Caco-2 (cell line): Measurements from ENCODE around the gene SIGMAR1. TPM values are rescaled to one million over a fixed set of nuclear protein-coding genes. Genes with fewer than 3 reads are reported as not detected.
A peak's percentile ranks its signal among the peaks of the same experiment; 100 is the strongest.

ENCODE experiments used
- BruUV-seq: library from RNA; stranded (reverse); fragments of 400-500 nt; replicated peaks from 2 replicates; lab custom pipeline; 2021; lab: Mats Ljungman, UMichigan
- CTCF ChIA-PET: fragments of 300-600 bp; sonication (Branson Sonifier 250); formaldehyde crosslinking; loops from one replicate; lab custom pipeline; 2022; ENCODE audit warnings: antibody characterized with exemption; lab: Charles Lee
- POLR2A ChIA-PET: fragments of 300-600 bp; sonication (Branson Sonifier 250); formaldehyde crosslinking; loops from one replicate; lab custom pipeline; 2022; ENCODE audit warnings: antibody characterized with exemption; lab: Charles Lee
- DNase-seq, 2 experiments: peaks; one replicate each; pipeline versions ENCODE4 v3.0.0 to v3.0.0-alpha.2; 2020 to 2022
- H3K27me3 ChIP-seq: replicated peaks from 2 replicates; pipeline ENCODE4 v1.6.0; 2011; ENCODE audit warnings: low read length; ENCODE audit not compliant: control insufficient read depth, insufficient read depth
- H3K36me3 ChIP-seq: 2 replicates; pipeline ENCODE4 v1.5.1; 2011; ENCODE audit warnings: low read length; ENCODE audit not compliant: control insufficient read depth, insufficient read depth
- H3K4me1 ChIP-seq: fragments of 250-450 bp; sonication (Bioruptor Pico); 2 replicates; pipeline ENCODE4 v1.5.1; 2020; ENCODE audit warnings: mild to moderate bottlenecking
- H3K4me3 ChIP-seq: 2 replicates; pipeline ENCODE4 v1.5.1; 2011; ENCODE audit warnings: low read depth, mild to moderate bottlenecking, control low read depth, low read length
- H3K9me3 ChIP-seq: fragments of 250-450 bp; sonication (Bioruptor Pico); 2 replicates; pipeline ENCODE4 v1.5.1; 2020; ENCODE audit warnings: mild to moderate bottlenecking, moderate library complexity
- H3K27ac Mint-ChIP-seq: one replicate; pipeline ENCODE4 v1.8.0; 2022; ENCODE audit warnings: mixed read lengths; ENCODE audit not compliant: unreplicated experiment
- H3K27me3 Mint-ChIP-seq: one replicate; pipeline ENCODE4 v1.8.0; 2022; ENCODE audit warnings: mixed read lengths; ENCODE audit not compliant: insufficient read depth, unreplicated experiment
- H3K36me3 Mint-ChIP-seq: one replicate; pipeline ENCODE4 v1.8.0; 2022; ENCODE audit warnings: mild to moderate bottlenecking, mixed read lengths; ENCODE audit not compliant: insufficient read depth, unreplicated experiment
- H3K4me1 Mint-ChIP-seq: one replicate; pipeline ENCODE4 v1.8.0; 2022; ENCODE audit warnings: low read depth, mixed read lengths; ENCODE audit not compliant: unreplicated experiment
- H3K4me3 Mint-ChIP-seq: one replicate; pipeline ENCODE4 v1.8.0; 2022; ENCODE audit warnings: mild to moderate bottlenecking, moderate library complexity, mixed read lengths; ENCODE audit not compliant: unreplicated experiment
- H3K9me3 Mint-ChIP-seq: one replicate; pipeline ENCODE4 v1.8.0; 2022; ENCODE audit warnings: mixed read lengths; ENCODE audit not compliant: unreplicated experiment
- intact Hi-C: fragments of 100-400 bp; cut with micrococcal nuclease; formaldehyde crosslinking; loops from one replicate; pipeline ENCODE4 v1.10.0; 2022; ENCODE audit not compliant: unreplicated experiment
- total RNA-seq: library from RNA; stranded (reverse); gene quantifications from 2 replicates; pipeline ENCODE4 v1.2.3, GENCODE V29; 2022
- TF ChIP-seq, protein P1 (sequence below), 2 experiments: fragments of 200-600 bp in 1 of 2; IDR thresholded peaks; 1 replicate in 1 of 2; 2 replicates in 1 of 2; pipeline versions ENCODE4 v1.5.1 to v1.8.0; 2011 to 2022; ENCODE audit warnings: antibody characterized with exemption in 1 of 2, control low read depth in 1 of 2, inconsistent platforms in 1 of 2, low read depth in 1 of 2, low read length in 1 of 2, mild to moderate bottlenecking in 1 of 2, moderate library complexity in 1 of 2; ENCODE audit not compliant: insufficient read depth in 1 of 2, severe bottlenecking in 1 of 2, unreplicated experiment in 1 of 2

SIGMAR1 gene
- total RNA-seq, 1 experiment from 2014 or later: 102 TPM

DNA sequence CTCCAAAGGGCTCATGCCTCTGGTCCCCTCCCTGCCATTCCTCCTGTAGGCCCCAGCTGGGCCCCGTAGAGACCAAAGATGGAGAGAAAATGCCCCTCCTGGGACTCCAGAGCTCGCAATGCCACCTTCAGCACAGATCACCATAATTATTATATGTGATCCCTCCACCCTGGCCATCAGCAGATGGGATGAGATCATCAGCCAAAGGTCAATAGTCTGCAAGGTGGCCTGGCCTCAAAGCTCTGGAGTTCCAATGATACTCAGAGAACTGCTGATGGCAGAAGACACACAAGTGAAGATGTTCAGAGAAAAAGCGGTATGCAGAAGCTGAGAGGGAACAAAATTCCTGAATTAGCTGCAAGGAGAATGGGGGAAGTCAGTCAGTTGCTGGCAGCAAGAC, 30.7 kb downstream of the SIGMAR1 start:
- no peak overlapping the region for H3K27ac Mint-ChIP-seq

DNA sequence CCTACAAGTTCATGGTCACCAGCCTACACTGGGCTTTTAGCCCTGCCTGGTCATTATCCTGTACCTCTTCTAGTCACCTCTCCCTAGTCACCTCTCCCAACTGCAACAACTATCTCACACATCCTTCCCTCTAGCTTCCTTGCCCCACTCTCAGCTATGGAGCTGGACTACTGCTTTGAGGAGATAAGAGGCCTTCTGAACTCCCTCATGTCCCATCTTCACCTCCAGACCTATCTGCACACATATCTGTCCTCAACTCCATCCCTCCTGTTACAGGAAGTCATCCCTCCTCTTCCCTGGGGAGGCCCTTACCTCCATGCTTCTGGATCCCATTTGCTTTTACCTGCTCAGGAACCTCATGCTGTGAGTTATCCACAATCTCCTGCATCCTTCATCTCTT, 31.4 kb downstream of the SIGMAR1 start:
- ChIA-PET POLR2A (no interaction called here), CTCF (interaction anchor here (1.9 kb wide), 1 partner anchor 202 kb away, joined by 5 read pairs; no protein-coding TSS in a partner anchor)
- BruUV-seq: no TSS peak
- Histone ChIP-seq H3K4me3 (no peak overlapping the region), H3K9me3 (no peaks in the 10 kb centered on the region), H3K27me3 (no peaks in the 10 kb centered on the region), H3K36me3 (no peaks in the 10 kb centered on the region; the same call in 1 of the 2 replicates), H3K4me1 (peaks cover 12% of the 10 kb centered on the region)
- intact Hi-C loops: no loop called here
- TF ChIP-seq, protein P1, sequence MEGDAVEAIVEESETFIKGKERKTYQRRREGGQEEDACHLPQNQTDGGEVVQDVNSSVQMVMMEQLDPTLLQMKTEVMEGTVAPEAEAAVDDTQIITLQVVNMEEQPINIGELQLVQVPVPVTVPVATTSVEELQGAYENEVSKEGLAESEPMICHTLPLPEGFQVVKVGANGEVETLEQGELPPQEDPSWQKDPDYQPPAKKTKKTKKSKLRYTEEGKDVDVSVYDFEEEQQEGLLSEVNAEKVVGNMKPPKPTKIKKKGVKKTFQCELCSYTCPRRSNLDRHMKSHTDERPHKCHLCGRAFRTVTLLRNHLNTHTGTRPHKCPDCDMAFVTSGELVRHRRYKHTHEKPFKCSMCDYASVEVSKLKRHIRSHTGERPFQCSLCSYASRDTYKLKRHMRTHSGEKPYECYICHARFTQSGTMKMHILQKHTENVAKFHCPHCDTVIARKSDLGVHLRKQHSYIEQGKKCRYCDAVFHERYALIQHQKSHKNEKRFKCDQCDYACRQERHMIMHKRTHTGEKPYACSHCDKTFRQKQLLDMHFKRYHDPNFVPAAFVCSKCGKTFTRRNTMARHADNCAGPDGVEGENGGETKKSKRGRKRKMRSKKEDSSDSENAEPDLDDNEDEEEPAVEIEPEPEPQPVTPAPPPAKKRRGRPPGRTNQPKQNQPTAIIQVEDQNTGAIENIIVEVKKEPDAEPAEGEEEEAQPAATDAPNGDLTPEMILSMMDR (IDR thresholded peaks at IDR 0.05; ENCODE audit: insufficient read depth in 1 of 2, low read depth in 1 of 2, low read length in 1 of 2, severe bottlenecking in 1 of 2, unreplicated experiment in 1 of 2): no peak
- Mint-ChIP-seq H3K4me1 (no peaks in the 10 kb centered on the region), H3K27ac (no peak overlapping the region), H3K27me3 (peaks cover 3% of the 10 kb centered on the region), H3K36me3 (no peaks in the 10 kb centered on the region), H3K9me3 (no peaks in the 10 kb centered on the region), H3K4me3 (no peak overlapping the region)
- DNase-seq: no peak

More for the DNA sequence above, 30.7 kb downstream of the SIGMAR1 start:
- ChIA-PET POLR2A (no interaction called here), CTCF (interaction anchor here (1.0 to 1.9 kb wide), 3 partner anchors 15 to 203 kb away, joined by 4 to 5 read pairs (median 5); no protein-coding TSS in a partner anchor)
- H3K36me3 Mint-ChIP-seq: peaks cover 4% of the 10 kb centered on the region
- Histone ChIP-seq H3K27me3 (no peaks in the 10 kb centered on the region), H3K4me1 (peaks cover 12% of the 10 kb centered on the region), H3K9me3 (no peaks in the 10 kb centered on the region), H3K36me3 (no peaks in the 10 kb centered on the region; the same call in 1 of the 2 replicates), H3K4me3 (no peak overlapping the region)
- peak in 1 of 2 experiments; percentile 24 for DNase-seq
- H3K4me3 Mint-ChIP-seq: no peak overlapping the region
- TF ChIP-seq, protein P1 (IDR thresholded peaks at IDR 0.05; ENCODE audit: insufficient read depth in 1 of 2, low read depth in 1 of 2, low read length in 1 of 2, severe bottlenecking in 1 of 2, unreplicated experiment in 1 of 2): no peak
- no peaks in the 10 kb centered on the region for H3K9me3 Mint-ChIP-seq
- H3K4me1 Mint-ChIP-seq: no peaks in the 10 kb centered on the region
- H3K27me3 Mint-ChIP-seq: no peaks in the 10 kb centered on the region
- intact Hi-C loops: no loop called here
- no TSS peak for BruUV-seq

DNA sequence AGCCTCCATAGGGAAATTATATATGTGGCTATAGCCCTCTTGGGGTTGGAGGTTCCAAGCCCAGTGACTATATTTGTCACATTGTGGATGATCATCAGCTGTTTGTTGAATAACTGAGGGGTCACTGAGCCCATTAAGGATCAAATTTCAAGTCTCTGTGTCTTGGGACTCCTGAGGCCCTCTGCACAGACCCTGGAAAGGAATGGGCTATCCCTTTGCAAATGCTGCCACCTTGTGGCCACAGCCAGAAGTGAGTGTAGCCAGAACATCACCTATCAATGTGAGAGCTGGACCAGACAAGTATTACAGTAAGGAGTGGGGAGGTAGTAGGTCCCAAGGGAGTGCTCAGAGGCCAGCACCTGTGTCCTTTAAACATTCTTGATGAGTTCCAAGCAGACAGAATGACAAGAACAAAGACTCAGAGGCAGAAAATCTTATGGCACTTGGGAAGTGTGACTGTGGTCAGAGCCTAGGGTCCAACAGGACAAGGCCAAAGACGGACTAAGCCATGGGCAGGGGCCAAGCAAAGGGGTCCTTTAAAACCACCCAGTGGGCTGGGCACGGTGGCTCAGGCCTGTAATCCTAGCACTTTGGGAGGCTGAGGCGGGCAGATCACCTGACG, 33.9 kb downstream of the SIGMAR1 start:
- Mint-ChIP-seq H3K27me3 (peaks cover 3% of the 10 kb centered on the region), H3K36me3 (no peaks in the 10 kb centered on the region), H3K9me3 (no peaks in the 10 kb centered on the region), H3K27ac (no peak overlapping the region), H3K4me3 (no peak overlapping the region), H3K4me1 (no peaks in the 10 kb centered on the region)
- intact Hi-C loops: loop anchor here (1.0 to 2.0 kb wide), 6 partner anchors 55 to 351 kb away; no protein-coding TSS in a partner anchor
- peak; percentile 81 to 86 for DNase-seq
- no peaks in the 10 kb centered on the region for H3K9me3 ChIP-seq
- ChIA-PET CTCF (interaction anchor here (0.6 to 1.2 kb wide), 19 partner anchors 11 to 240 kb away, joined by 3 to 14 read pairs (median 3); partner anchors contain the start of genes ENHO, GALT, MYORG and SIGMAR1), POLR2A (no interaction called here)
- no peaks in the 10 kb centered on the region for H3K27me3 ChIP-seq
- H3K36me3 ChIP-seq: no peaks in the 10 kb centered on the region
- H3K4me3 ChIP-seq: no peak overlapping the region
- no TSS peak for BruUV-seq
- TF ChIP-seq, protein P1 (IDR thresholded peaks at IDR 0.05; ENCODE audit: insufficient read depth in 1 of 2, low read depth in 1 of 2, low read length in 1 of 2, severe bottlenecking in 1 of 2, unreplicated experiment in 1 of 2): peak; percentile 79 to 95
- peaks cover 12% of the 10 kb centered on the region for H3K4me1 ChIP-seq
